HG03280 (cell line): ENCODE measurements around the gene RD3L.

Experiments
- ATAC-seq: cut with Tn5 transposase; IDR thresholded peaks from one replicate; pipeline ENCODE4 v1.9.1; 2021; ENCODE audit warnings: mild to moderate bottlenecking, moderate library complexity; ENCODE audit not compliant: unreplicated experiment

RD3L gene

GRCh38 chr14:103897075-103897947 is 45.0 kb downstream of the RD3L start:
- ATAC-seq: no peak

GRCh38 chr14:103896578-103896977 is 45.8 kb downstream of the RD3L start:
- ATAC-seq: no peak

- no peak for ATAC-seq
Measured at GRCh38 chr14:103894723-103895059, 47.6 kb downstream of the RD3L start.

GRCh38 chr14:103894034-103894722 is 48.2 kb downstream of the RD3L start:
- ATAC-seq: no peak

GRCh38 chr14:103892247-103892646 is 50.1 kb downstream of the RD3L start:
- no peak for ATAC-seq

- no peak for ATAC-seq
Measured at GRCh38 chr14:103891667-103892215, 50.6 kb downstream of the RD3L start.

- no peak for ATAC-seq
Measured at GRCh38 chr14:103890821-103891666, 51.3 kb downstream of the RD3L start.
